Measurements from ENCODE around the gene LGALS7. TPM values are rescaled to one million over a fixed set of nuclear protein-coding genes. Genes with fewer than 3 reads are reported as not detected.

LGALS7 gene
- total and polyA plus RNA-seq, 2 of the 13 experiments (the other 11 are each of a cell fraction or from before 2014, with no cell fraction given): 0.73 TPM; not detected in 1

DNA sequence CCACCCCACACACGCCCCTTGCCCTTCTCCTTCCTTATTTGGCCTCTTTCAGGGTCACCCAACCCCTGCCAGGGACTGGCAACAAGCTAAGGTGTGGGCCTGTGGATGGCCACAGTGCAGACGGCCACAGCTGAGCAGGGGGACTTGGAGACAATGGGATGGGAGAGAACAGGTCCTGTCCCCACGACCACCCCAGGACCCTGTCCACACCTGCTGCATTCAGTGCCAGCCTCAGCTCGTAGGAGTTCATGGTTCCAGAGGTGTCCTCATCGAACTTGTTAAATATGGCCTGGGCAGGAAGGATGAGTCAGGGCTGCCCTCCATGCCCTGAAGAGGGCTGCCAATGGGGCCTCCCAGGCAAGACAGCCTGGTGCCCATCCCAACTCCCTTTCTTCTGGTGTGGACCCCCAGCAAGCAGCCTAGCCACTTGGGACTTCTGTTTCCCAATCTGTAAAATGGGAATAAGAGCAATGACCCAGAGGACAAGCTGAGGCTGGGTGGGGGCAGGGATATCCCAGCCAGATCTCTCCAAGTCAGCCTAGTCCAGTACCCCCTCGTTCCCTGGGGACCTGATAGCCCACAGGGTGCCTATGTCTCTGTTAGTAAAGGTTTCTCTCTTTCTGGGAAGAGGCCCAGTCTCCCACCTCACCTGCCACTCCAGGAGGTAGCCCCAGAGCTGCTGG is 39.7 kb downstream of the LGALS7 start (continued):
- TF ChIP-seq, protein P1, sequence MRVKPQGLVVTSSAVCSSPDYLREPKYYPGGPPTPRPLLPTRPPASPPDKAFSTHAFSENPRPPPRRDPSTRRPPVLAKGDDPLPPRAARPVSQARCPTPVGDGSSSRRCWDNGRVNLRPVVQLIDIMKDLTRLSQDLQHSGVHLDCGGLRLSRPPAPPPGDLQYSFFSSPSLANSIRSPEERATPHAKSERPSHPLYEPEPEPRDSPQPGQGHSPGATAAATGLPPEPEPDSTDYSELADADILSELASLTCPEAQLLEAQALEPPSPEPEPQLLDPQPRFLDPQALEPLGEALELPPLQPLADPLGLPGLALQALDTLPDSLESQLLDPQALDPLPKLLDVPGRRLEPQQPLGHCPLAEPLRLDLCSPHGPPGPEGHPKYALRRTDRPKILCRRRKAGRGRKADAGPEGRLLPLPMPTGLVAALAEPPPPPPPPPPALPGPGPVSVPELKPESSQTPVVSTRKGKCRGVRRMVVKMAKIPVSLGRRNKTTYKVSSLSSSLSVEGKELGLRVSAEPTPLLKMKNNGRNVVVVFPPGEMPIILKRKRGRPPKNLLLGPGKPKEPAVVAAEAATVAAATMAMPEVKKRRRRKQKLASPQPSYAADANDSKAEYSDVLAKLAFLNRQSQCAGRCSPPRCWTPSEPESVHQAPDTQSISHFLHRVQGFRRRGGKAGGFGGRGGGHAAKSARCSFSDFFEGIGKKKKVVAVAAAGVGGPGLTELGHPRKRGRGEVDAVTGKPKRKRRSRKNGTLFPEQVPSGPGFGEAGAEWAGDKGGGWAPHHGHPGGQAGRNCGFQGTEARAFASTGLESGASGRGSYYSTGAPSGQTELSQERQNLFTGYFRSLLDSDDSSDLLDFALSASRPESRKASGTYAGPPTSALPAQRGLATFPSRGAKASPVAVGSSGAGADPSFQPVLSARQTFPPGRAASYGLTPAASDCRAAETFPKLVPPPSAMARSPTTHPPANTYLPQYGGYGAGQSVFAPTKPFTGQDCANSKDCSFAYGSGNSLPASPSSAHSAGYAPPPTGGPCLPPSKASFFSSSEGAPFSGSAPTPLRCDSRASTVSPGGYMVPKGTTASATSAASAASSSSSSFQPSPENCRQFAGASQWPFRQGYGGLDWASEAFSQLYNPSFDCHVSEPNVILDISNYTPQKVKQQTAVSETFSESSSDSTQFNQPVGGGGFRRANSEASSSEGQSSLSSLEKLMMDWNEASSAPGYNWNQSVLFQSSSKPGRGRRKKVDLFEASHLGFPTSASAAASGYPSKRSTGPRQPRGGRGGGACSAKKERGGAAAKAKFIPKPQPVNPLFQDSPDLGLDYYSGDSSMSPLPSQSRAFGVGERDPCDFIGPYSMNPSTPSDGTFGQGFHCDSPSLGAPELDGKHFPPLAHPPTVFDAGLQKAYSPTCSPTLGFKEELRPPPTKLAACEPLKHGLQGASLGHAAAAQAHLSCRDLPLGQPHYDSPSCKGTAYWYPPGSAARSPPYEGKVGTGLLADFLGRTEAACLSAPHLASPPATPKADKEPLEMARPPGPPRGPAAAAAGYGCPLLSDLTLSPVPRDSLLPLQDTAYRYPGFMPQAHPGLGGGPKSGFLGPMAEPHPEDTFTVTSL (CRISPR knock-in tag; IDR thresholded peaks at IDR 0.05; ENCODE audit: borderline replicate concordance): no peak
- no peak for TF ChIP-seq MAF1 (CRISPR knock-in tag; IDR thresholded peaks at IDR 0.05; ENCODE audit: borderline replicate concordance)
- TF ChIP-seq ZNF207 (IDR thresholded peaks at IDR 0.05; ENCODE audit: borderline replicate concordance): no peak
- no peak for TF ChIP-seq ZMYM2 (CRISPR knock-in tag; IDR thresholded peaks at IDR 0.05)
- no peak for TF ChIP-seq MTA1 (CRISPR knock-in tag; IDR thresholded peaks at IDR 0.05; ENCODE audit: borderline replicate concordance)
- TF ChIP-seq, protein P2, sequence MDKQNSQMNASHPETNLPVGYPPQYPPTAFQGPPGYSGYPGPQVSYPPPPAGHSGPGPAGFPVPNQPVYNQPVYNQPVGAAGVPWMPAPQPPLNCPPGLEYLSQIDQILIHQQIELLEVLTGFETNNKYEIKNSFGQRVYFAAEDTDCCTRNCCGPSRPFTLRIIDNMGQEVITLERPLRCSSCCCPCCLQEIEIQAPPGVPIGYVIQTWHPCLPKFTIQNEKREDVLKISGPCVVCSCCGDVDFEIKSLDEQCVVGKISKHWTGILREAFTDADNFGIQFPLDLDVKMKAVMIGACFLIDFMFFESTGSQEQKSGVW (CRISPR knock-in tag; IDR thresholded peaks at IDR 0.05; ENCODE audit: borderline replicate concordance): no peak
- TF ChIP-seq ZNF17 (CRISPR knock-in tag; IDR thresholded peaks at IDR 0.05): no peak
- TF ChIP-seq ZNF329 (CRISPR knock-in tag; IDR thresholded peaks at IDR 0.05; ENCODE audit: low read depth): no peak
- no peak for TF ChIP-seq ARNT2 (CRISPR knock-in tag; IDR thresholded peaks at IDR 0.05; ENCODE audit: low read depth)
- TF ChIP-seq ZBTB42 (CRISPR knock-in tag; IDR thresholded peaks at IDR 0.05): no peak
- TF ChIP-seq ZNF281 (CRISPR knock-in tag; IDR thresholded peaks at IDR 0.05; ENCODE audit: borderline replicate concordance): no peak
- no peak for TF ChIP-seq MLX (CRISPR knock-in tag; IDR thresholded peaks at IDR 0.05)
- TF ChIP-seq ZNF644 (CRISPR knock-in tag; IDR thresholded peaks at IDR 0.05; ENCODE audit: low read depth): no peak
- no peak for TF ChIP-seq ZIK1 (CRISPR knock-in tag; IDR thresholded peaks at IDR 0.05; ENCODE audit: borderline replicate concordance, low read depth)
- TF ChIP-seq, protein P3, sequence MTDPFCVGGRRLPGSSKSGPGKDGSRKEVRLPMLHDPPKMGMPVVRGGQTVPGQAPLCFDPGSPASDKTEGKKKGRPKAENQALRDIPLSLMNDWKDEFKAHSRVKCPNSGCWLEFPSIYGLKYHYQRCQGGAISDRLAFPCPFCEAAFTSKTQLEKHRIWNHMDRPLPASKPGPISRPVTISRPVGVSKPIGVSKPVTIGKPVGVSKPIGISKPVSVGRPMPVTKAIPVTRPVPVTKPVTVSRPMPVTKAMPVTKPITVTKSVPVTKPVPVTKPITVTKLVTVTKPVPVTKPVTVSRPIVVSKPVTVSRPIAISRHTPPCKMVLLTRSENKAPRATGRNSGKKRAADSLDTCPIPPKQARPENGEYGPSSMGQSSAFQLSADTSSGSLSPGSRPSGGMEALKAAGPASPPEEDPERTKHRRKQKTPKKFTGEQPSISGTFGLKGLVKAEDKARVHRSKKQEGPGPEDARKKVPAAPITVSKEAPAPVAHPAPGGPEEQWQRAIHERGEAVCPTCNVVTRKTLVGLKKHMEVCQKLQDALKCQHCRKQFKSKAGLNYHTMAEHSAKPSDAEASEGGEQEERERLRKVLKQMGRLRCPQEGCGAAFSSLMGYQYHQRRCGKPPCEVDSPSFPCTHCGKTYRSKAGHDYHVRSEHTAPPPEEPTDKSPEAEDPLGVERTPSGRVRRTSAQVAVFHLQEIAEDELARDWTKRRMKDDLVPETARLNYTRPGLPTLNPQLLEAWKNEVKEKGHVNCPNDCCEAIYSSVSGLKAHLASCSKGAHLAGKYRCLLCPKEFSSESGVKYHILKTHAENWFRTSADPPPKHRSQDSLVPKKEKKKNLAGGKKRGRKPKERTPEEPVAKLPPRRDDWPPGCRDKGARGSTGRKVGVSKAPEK (CRISPR knock-in tag; IDR thresholded peaks at IDR 0.05; ENCODE audit: borderline replicate concordance): no peak
- TF ChIP-seq SETDB1 (CRISPR knock-in tag; IDR thresholded peaks at IDR 0.05; ENCODE audit: borderline replicate concordance): no peak

Data from HepG2 (cell line).